GM21529 (cell line): ENCODE data around the gene HERC4.
"Not testable (repeated sequence)": the region's sequence is repeated elsewhere in the genome, so short reads cannot be mapped to it uniquely, and the experiment has no call there.

Source experiments
- ATAC-seq: cut with Tn5 transposase; IDR thresholded peaks from one replicate; pipeline ENCODE4 v1.9.1; 2021; ENCODE audit not compliant: unreplicated experiment

Gene HERC4

GRCh38 chr10:68090586-68090985 is 15.5 kb upstream of the HERC4 start:
- ATAC-seq, result no peak

- ATAC-seq, result peak; percentile 70
Measured at GRCh38 chr10:68088740-68089139, 13.7 kb upstream of the HERC4 start.

- no peak for ATAC-seq
Measured at GRCh38 chr10:68087685-68088401, 12.8 kb upstream of the HERC4 start.

- ATAC-seq, result no peak
Measured at GRCh38 chr10:68086910-68087684, 12.0 kb upstream of the HERC4 start.

- no peak for ATAC-seq
Measured at GRCh38 chr10:68086011-68086410, 10.9 kb upstream of the HERC4 start.

- no peak for ATAC-seq
Measured at GRCh38 chr10:68084469-68084868, 9.4 kb upstream of the HERC4 start.

GRCh38 chr10:68083953-68084352 is 8.9 kb upstream of the HERC4 start:
- ATAC-seq, result no peak

- no peak for ATAC-seq
Measured at GRCh38 chr10:68082872-68083271, 7.8 kb upstream of the HERC4 start.

- no peak for ATAC-seq
Measured at GRCh38 chr10:68081916-68082315, 6.8 kb upstream of the HERC4 start.

- no peak for ATAC-seq
Measured at GRCh38 chr10:68080853-68081431, 5.9 kb upstream of the HERC4 start.

- no peak for ATAC-seq
Measured at GRCh38 chr10:68079434-68079833, 4.4 kb upstream of the HERC4 start.

GRCh38 chr10:68077026-68077425 is 1.9 kb upstream of the HERC4 start:
- no peak for ATAC-seq

- not testable (repeated sequence) for ATAC-seq
Measured at GRCh38 chr10:68076081-68076480, 998 bp upstream of the HERC4 start.

- ATAC-seq, result no peak
Measured at GRCh38 chr10:68075550-68076004, 494 bp upstream of the HERC4 start.

GRCh38 chr10:68074031-68074774 is 880 bp downstream of the HERC4 start:
- ATAC-seq, result no peak

- ATAC-seq, result no peak
Measured at GRCh38 chr10:68073631-68074030, 1.5 kb downstream of the HERC4 start.

- no peak for ATAC-seq
Measured at GRCh38 chr10:68067508-68067907, 7.6 kb downstream of the HERC4 start.

- no peak for ATAC-seq
Measured at GRCh38 chr10:68067029-68067428, 8.1 kb downstream of the HERC4 start.

- ATAC-seq, result no peak
Measured at GRCh38 chr10:68053553-68053952, 21.5 kb downstream of the HERC4 start.

- ATAC-seq, result no peak
Measured at GRCh38 chr10:68052463-68052862, 22.6 kb downstream of the HERC4 start.
